ENCODE data around the gene WDR48. TPM values are rescaled to one million over a fixed set of nuclear protein-coding genes. Genes with fewer than 3 reads are reported as not detected.
"Not testable (repeated sequence)": the region's sequence is repeated elsewhere in the genome, so short reads cannot be mapped to it uniquely, and the experiment has no call there.

Gene WDR48
- total RNA-seq, 1 donor = 39.8 TPM

GRCh38 chr3:39052583-39052982, 767 bp downstream of the WDR48 start:
- H3K27me3 ChIP-seq (ENCODE audit: insufficient read depth, low read length) = no peaks in the 10 kb centered on the region
- no peaks in the 10 kb centered on the region for H3K36me3 ChIP-seq (ENCODE audit: insufficient read depth, low read length)
- peak overlapping the region; percentile 99 for H2AFZ ChIP-seq (ENCODE audit: low read length)
- H3K9me3 ChIP-seq (ENCODE audit: low read depth, low read length) = no peaks in the 10 kb centered on the region
- H3K4me2 ChIP-seq (ENCODE audit: insufficient read depth, low read length) = peak overlapping the region; percentile 96
- H4K20me1 ChIP-seq (ENCODE audit: insufficient read depth, low read length) = no peaks in the 10 kb centered on the region
- TF ChIP-seq CTCF (IDR thresholded peaks at IDR 0.05; ENCODE audit: extremely low read depth, low read depth, low read length) = no peak
- peak overlapping the region; percentile 77 for H3K27ac ChIP-seq (ENCODE audit: low read depth, low read length)
- H3K4me3 ChIP-seq (ENCODE audit: insufficient read depth, low read length) = peak overlapping the region; percentile 84
- peaks cover 44% of the 10 kb centered on the region for H3K79me2 ChIP-seq (ENCODE audit: insufficient read depth, low read length)
- peak; percentile 9 for DNase-seq (ENCODE audit: insufficient read length, low spot score, missing footprints)
- H3K4me1 ChIP-seq (ENCODE audit: insufficient read depth, low read length) = peaks cover 21% of the 10 kb centered on the region

- H3K4me2 ChIP-seq (ENCODE audit: insufficient read depth, low read length) = no peak overlapping the region
- DNase-seq (ENCODE audit: insufficient read length, low spot score, missing footprints) = peak; percentile 26
- no peaks in the 10 kb centered on the region for H3K36me3 ChIP-seq (ENCODE audit: insufficient read depth, low read length)
- H3K79me2 ChIP-seq (ENCODE audit: insufficient read depth, low read length) = peaks cover 54% of the 10 kb centered on the region
- H3K4me1 ChIP-seq (ENCODE audit: insufficient read depth, low read length) = peaks cover 21% of the 10 kb centered on the region
- no peak overlapping the region for H3K27ac ChIP-seq (ENCODE audit: low read depth, low read length)
- no peaks in the 10 kb centered on the region for H3K9me3 ChIP-seq (ENCODE audit: low read depth, low read length)
- TF ChIP-seq CTCF (IDR thresholded peaks at IDR 0.05; ENCODE audit: extremely low read depth, low read depth, low read length) = no peak
- no peak overlapping the region for H2AFZ ChIP-seq (ENCODE audit: low read length)
- no peaks in the 10 kb centered on the region for H4K20me1 ChIP-seq (ENCODE audit: insufficient read depth, low read length)
- H3K4me3 ChIP-seq (ENCODE audit: insufficient read depth, low read length) = no peak overlapping the region
- no peaks in the 10 kb centered on the region for H3K27me3 ChIP-seq (ENCODE audit: insufficient read depth, low read length)
Measured at GRCh38 chr3:39053696-39054095, 1.9 kb downstream of the WDR48 start.

- H3K4me3 ChIP-seq (ENCODE audit: insufficient read depth, low read length) = peak overlapping the region; percentile 50
- H3K9me3 ChIP-seq (ENCODE audit: low read depth, low read length) = no peaks in the 10 kb centered on the region
- peaks cover 21% of the 10 kb centered on the region for H3K4me1 ChIP-seq (ENCODE audit: insufficient read depth, low read length)
- no peak for TF ChIP-seq CTCF (IDR thresholded peaks at IDR 0.05; ENCODE audit: extremely low read depth, low read depth, low read length)
- DNase-seq (ENCODE audit: insufficient read length, low spot score, missing footprints) = peak; percentile 82
- no peaks in the 10 kb centered on the region for H3K27me3 ChIP-seq (ENCODE audit: insufficient read depth, low read length)
- peak overlapping the region; percentile 76 for H3K4me2 ChIP-seq (ENCODE audit: insufficient read depth, low read length)
- H2AFZ ChIP-seq (ENCODE audit: low read length) = peak overlapping the region; percentile 45
- H3K79me2 ChIP-seq (ENCODE audit: insufficient read depth, low read length) = peaks cover 70% of the 10 kb centered on the region
- H3K36me3 ChIP-seq (ENCODE audit: insufficient read depth, low read length) = no peaks in the 10 kb centered on the region
- H4K20me1 ChIP-seq (ENCODE audit: insufficient read depth, low read length) = peaks cover 5% of the 10 kb centered on the region
- H3K27ac ChIP-seq (ENCODE audit: low read depth, low read length) = peak overlapping the region; percentile 64
Measured at GRCh38 chr3:39056151-39056550, 4.3 kb downstream of the WDR48 start.

GRCh38 chr3:39061228-39061627, 9.4 kb downstream of the WDR48 start:
- not testable (repeated sequence) for H3K4me2 ChIP-seq (ENCODE audit: insufficient read depth, low read length); H3K9me3 ChIP-seq (ENCODE audit: low read depth, low read length); H4K20me1 ChIP-seq (ENCODE audit: insufficient read depth, low read length); H3K4me3 ChIP-seq (ENCODE audit: insufficient read depth, low read length); H3K36me3 ChIP-seq (ENCODE audit: insufficient read depth, low read length); DNase-seq (ENCODE audit: insufficient read length, low spot score, missing footprints); H3K27me3 ChIP-seq (ENCODE audit: insufficient read depth, low read length); H3K27ac ChIP-seq (ENCODE audit: low read depth, low read length); H2AFZ ChIP-seq (ENCODE audit: low read length)
- peaks cover 47% of the 10 kb centered on the region for H3K79me2 ChIP-seq (ENCODE audit: insufficient read depth, low read length)
- H3K4me1 ChIP-seq (ENCODE audit: insufficient read depth, low read length) = peaks cover 18% of the 10 kb centered on the region
